Astrocyte of the spinal cord (primary cell): Measurements from ENCODE around the gene HOXC11.

ENCODE experiments used
- DNase-seq: peaks from one replicate; pipeline ENCODE4 v3.0.0; 2011; ENCODE audit warnings: low read depth, low spot score
- H3K4me3 ChIP-seq: 2 replicates; pipeline ENCODE4 v1.5.1; 2011; ENCODE audit warnings: low read depth, mild to moderate bottlenecking, low read length, moderate library complexity
- CTCF ChIP-seq: IDR thresholded peaks from 2 replicates; pipeline ENCODE4 v1.5.1; 2012; ENCODE audit warnings: low read depth, mild to moderate bottlenecking, low read length, inconsistent platforms
- in situ Hi-C: cut with HindIII; loops from 2 replicates; pipeline ENCODE4 v1.10.0; 2017; ENCODE audit warnings: low sequenced_read_pairs

The HOXC11 gene

GRCh38 chr12:54020591-54021405, 47.9 kb downstream of the HOXC11 start:
- in situ Hi-C loops, result loop anchor here (25.0 kb wide), 1 partner anchor 167 kb away; the partner anchor contains the start of gene SMUG1
- no peak for TF ChIP-seq CTCF
- DNase-seq, result no peak
- H3K4me3 ChIP-seq, result peak overlapping the region; percentile 64

GRCh38 chr12:54021432-54022013, 48.6 kb downstream of the HOXC11 start:
- no peak for DNase-seq
- in situ Hi-C loops, result loop anchor here (25.0 kb wide), 1 partner anchor 166 kb away; the partner anchor contains the start of gene SMUG1
- peak overlapping the region; percentile 64 for H3K4me3 ChIP-seq

GRCh38 chr12:54022960-54023884, 50.3 kb downstream of the HOXC11 start:
- in situ Hi-C loops, result loop anchor here (25.0 kb wide), 1 partner anchor 164 kb away; the partner anchor contains the start of gene SMUG1
- no peak for TF ChIP-seq CTCF
- DNase-seq, result no peak
- no peak overlapping the region for H3K4me3 ChIP-seq

More at GRCh38 chr12:54021432-54022013, 48.6 kb downstream of the HOXC11 start:
- no peak for TF ChIP-seq CTCF

GRCh38 chr12:54024127-54024526, 51.2 kb downstream of the HOXC11 start:
- DNase-seq, result no peak
- in situ Hi-C loops, result loop anchor here (25.0 kb wide), 1 partner anchor 163 kb away; the partner anchor contains the start of gene SMUG1
- H3K4me3 ChIP-seq, result peak overlapping the region; percentile 18
- TF ChIP-seq CTCF, result no peak

- no peak for TF ChIP-seq CTCF
- no peak for DNase-seq
These were observed 51.8 kb downstream of the HOXC11 start for GRCh38 chr12:54024581-54025305.

More at GRCh38 chr12:54024581-54025305, 51.8 kb downstream of the HOXC11 start:
- in situ Hi-C loops, result loop anchor here (25.0 kb wide), 1 partner anchor 163 kb away; the partner anchor contains the start of gene SMUG1
- no peak overlapping the region for H3K4me3 ChIP-seq
